Ovary (tissue), 9 donors: Measurements from ENCODE around the gene ACTA1. TPM values are rescaled to one million over a fixed set of nuclear protein-coding genes. Genes with fewer than 3 reads are reported as not detected.

Source experiments
- DNase-seq, 5 donors: peaks; one replicate each; pipeline ENCODE4 v3.0.0-alpha.2; 2019 to 2020
- H3K27ac ChIP-seq, 2 donors: fragments of 200-600 bp; one replicate each; pipeline versions ENCODE4 v1.5.1 to v1.8.0; 2019 to 2022
- H3K27me3 ChIP-seq: fragments of 200-600 bp; one replicate; pipeline ENCODE4 v1.8.0; 2022
- H3K36me3 ChIP-seq: fragments of 200-600 bp; sonication (generic); one replicate; pipeline ENCODE4 v1.5.1; 2019
- H3K4me1 ChIP-seq: one replicate; pipeline ENCODE4 v1.8.1; 2013; ENCODE audit warnings: mild to moderate bottlenecking, moderate library complexity; ENCODE audit not compliant: insufficient read depth
- H3K4me3 ChIP-seq: fragments of 200-600 bp; sonication (generic); one replicate; pipeline ENCODE4 v1.5.1; 2017
- H3K9me3 ChIP-seq, 2 donors: fragments of 200-600 bp in 1 of 2; sonication (generic) in 1 of 2; one replicate each; pipeline versions ENCODE4 v1.5.1 to v1.8.1; 2013 to 2019; ENCODE audit warnings: mild to moderate bottlenecking in 1 of 2, moderate library complexity in 1 of 2
- EP300 ChIP-seq: sonication (generic); formaldehyde crosslinking; IDR thresholded peaks from one replicate; pipeline ENCODE4 v1.6.1; 2017; ENCODE audit warnings: antibody characterized with exemption
- POLR2A ChIP-seq: fragments of 450-650 bp; IDR thresholded peaks from one replicate; pipeline ENCODE4 v1.6.1; 2017; ENCODE audit warnings: antibody characterized with exemption, mild to moderate bottlenecking, moderate library complexity
- WGBS, 3 donors: extraction: QIAGEN DNeasy Blood & Tissue Kit in 1 of 3; methylation state at CpG; one replicate each; pipeline versions ENCODE4 v1.1.5 to v1.1.7; 2013 to 2017; 5-methylcytosine and 5-hydroxymethylcytosine counted together
- intact Hi-C, 4 donors: fragments of 100-400 bp; cut with DNase I; formaldehyde crosslinking; loops; one replicate each; pipeline versions ENCODE4 v1.11.0 to v1.15.1; 2022 to 2023
- polyA plus RNA-seq, 2 donors: library from polyadenylated mRNA; stranded (reverse); fragments of 200-250 nt in 1 of 2; fragments of 350-450 nt in 1 of 2; fragmentation: Illumina TruSeq in 1 of 2; extraction: RNeasy Lipid Tissue Mini Kit (QIAGEN cat#74804) in 1 of 2; gene quantifications; one replicate each; pipeline ENCODE4 v1.2.3, GENCODE V29; 2013 to 2014
- total RNA-seq, 7 donors: library from RNA; depleted of rRNA in 2 of 7; stranded (reverse); fragments of >200 nt in 2 of 7; fragmentation: NEBNext Ultra II Directional in 3 of 7; extraction: Animal tissue kit (Norgen Biotek cat#: 25700) in 3 of 7; gene quantifications; one replicate each; pipeline versions ENCODE4 v1.1.0 to v1.2.4, GENCODE V29; 2016 to 2023
- TF ChIP-seq, protein P1 (sequence below), 3 donors: fragments of 450-650 bp in 2 of 3; fragments of 200-600 bp in 1 of 3; IDR thresholded peaks; one replicate each; pipeline versions ENCODE4 v1.5.1 to v1.8.0; 2016 to 2022; ENCODE audit warnings: antibody characterized with exemption in 3 of 3, mild to moderate bottlenecking in 1 of 3
- donor health status: DM: no; HTN: no; CAD: no; lungs with moderate emphysema.
- donor health status: DM: no; HTN: no; CAD: no.
- donor health status: Bipolar disorder and iron deficiency.
- donor health status: DM: yes; HTN: yes; CAD: no.
- donor health status: DM: no; HTN: no; CAD: no.
- donor health status: DM: yes; HTN: yes; CAD: no.

The ACTA1 gene
- total and polyA plus RNA-seq, 9 donors = 0.33 to 3.3 (median 0.70) TPM; not detected in 4

DNA sequence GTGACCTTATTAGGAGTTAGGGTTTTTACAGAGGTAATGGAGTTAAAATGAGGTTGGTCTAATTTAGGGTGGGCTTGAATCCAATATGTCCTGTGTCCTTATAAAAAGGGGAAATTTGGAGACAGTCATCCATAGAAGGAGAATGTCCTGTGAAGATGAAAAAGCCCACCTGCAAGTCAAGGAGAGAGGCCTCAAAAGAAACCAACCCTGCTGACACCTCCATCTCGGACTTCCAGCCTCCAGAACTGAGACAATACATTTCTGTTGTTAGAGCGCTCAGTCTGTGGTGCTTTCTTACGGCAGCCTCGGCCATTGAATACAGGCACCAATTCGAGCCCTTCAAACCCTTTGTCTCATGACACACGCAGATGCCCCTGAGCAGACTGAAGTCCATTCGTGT is 43.8 kb downstream of the ACTA1 start:
- no peak for TF ChIP-seq POLR2A
- no peak for TF ChIP-seq EP300
- TF ChIP-seq, protein P1, sequence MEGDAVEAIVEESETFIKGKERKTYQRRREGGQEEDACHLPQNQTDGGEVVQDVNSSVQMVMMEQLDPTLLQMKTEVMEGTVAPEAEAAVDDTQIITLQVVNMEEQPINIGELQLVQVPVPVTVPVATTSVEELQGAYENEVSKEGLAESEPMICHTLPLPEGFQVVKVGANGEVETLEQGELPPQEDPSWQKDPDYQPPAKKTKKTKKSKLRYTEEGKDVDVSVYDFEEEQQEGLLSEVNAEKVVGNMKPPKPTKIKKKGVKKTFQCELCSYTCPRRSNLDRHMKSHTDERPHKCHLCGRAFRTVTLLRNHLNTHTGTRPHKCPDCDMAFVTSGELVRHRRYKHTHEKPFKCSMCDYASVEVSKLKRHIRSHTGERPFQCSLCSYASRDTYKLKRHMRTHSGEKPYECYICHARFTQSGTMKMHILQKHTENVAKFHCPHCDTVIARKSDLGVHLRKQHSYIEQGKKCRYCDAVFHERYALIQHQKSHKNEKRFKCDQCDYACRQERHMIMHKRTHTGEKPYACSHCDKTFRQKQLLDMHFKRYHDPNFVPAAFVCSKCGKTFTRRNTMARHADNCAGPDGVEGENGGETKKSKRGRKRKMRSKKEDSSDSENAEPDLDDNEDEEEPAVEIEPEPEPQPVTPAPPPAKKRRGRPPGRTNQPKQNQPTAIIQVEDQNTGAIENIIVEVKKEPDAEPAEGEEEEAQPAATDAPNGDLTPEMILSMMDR (IDR thresholded peaks at IDR 0.05) = no peak
- no peaks in the 10 kb centered on the region for H3K9me3 ChIP-seq
- no peak overlapping the region for H3K4me3 ChIP-seq
- H3K27ac ChIP-seq = no peak overlapping the region
- H3K4me1 ChIP-seq = no peaks in the 10 kb centered on the region
- H3K36me3 ChIP-seq = no peaks in the 10 kb centered on the region
- WGBS, 3 donors = 85 to 89% (median 86%) methylated on average over 7 of the region's 7 CpGs
- no peak for DNase-seq
- intact Hi-C loops = no loop called here
- H3K27me3 ChIP-seq = no peaks in the 10 kb centered on the region

DNA sequence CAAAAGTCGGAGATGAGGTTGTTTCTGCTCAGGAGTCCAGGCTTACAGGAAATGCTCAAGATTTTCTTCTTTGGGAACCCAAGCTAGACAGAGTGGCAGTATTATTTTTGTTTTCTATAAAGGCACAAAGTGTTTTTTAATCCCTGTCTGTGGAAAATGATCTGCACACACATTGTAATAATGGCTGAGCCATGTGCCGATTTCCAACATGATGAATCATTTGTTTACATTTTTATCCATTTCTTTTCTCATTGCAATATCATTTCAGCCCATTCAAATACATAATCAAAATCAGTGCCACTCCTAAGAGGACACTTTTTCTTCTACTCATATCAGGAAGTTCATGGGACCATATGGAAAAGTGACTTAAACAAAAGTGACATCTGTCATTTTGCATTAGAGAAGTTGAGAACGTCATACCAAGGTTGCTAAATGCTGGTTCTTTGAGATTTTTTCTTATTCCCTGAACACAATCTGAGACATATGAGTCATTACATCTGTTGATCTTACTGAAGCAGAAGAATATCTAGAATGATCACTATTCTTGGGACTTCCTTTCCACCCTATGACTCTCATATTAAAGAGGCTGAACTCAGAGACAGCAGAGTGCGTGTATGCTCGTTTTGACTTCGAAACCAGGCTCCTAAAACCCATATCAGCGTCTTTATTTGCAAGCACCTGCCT is 44.9 kb downstream of the ACTA1 start:
- Histone ChIP-seq H3K4me1 (no peaks in the 10 kb centered on the region), H3K9me3 (no peaks in the 10 kb centered on the region), H3K36me3 (no peaks in the 10 kb centered on the region), H3K27ac (no peak overlapping the region), H3K27me3 (no peaks in the 10 kb centered on the region), H3K4me3 (no peak overlapping the region)
- no peak for TF ChIP-seq EP300
- TF ChIP-seq, protein P1 (IDR thresholded peaks at IDR 0.05) = no peak
- no peak for TF ChIP-seq POLR2A
- WGBS, 3 donors = 59 to 70% (median 62%) methylated on average over 7 of the region's 7 CpGs
- no peak for DNase-seq
- intact Hi-C loops = no loop called here

DNA sequence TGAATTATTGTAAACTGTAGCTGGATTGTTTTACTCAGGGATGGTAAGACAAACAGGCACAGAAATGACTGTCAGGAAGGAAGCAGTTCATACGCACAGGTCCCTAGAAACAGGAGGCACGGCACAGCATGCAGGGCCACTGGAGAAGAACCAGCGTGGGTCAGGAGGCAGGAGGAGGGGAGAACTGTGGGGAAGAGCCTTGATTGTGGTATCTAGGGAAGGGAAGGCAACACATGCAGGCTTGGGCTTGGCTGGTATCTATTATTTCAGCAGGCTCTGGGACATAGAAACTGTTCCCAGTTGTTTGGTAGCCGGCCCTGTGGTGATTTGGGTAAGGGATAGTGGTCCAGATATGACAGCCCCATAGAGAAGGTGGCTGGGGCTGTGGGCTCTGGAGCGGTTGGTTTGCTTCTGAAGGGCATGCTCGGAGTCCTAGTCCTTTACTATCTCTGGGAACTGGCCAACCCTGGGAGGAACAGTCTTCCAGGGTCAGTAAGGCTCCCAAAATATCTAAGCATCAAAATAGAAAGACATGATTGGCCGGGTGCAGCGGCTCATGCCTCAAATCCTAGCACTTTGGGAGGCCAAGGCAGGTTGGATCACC is 47.9 kb downstream of the ACTA1 start:
- H3K27ac ChIP-seq = no peak overlapping the region
- no peaks in the 10 kb centered on the region for H3K36me3 ChIP-seq
- intact Hi-C loops = no loop called here
- WGBS, 3 donors = 65 to 69% (median 68%) methylated on average over 8 of the region's 8 CpGs
- no peaks in the 10 kb centered on the region for H3K27me3 ChIP-seq
- TF ChIP-seq EP300 (no peak), POLR2A (no peak)
- TF ChIP-seq, protein P1 (IDR thresholded peaks at IDR 0.05) = no peak
- no peak for DNase-seq
- H3K9me3 ChIP-seq = no peaks in the 10 kb centered on the region
- H3K4me1 ChIP-seq = no peaks in the 10 kb centered on the region
- H3K4me3 ChIP-seq = no peak overlapping the region

DNA sequence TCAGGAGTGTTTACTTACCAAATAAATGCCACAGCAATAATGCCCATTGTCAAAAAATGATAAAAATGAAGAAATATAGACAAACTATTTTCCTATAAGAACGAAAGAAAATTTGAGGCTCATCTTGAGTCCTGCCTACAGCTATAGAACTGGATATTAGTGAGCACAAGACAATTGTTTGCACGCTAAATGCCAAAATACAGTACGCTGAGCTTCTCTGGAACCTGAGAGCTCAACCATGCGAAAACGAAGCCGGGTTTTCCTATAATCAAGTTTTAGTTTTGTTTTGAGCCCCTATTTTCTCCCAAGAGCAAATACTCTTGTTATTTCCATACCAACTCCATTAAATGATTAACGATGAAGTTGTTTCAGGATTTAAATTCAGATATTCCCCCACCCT is 49.1 kb downstream of the ACTA1 start:
- DNase-seq = no peak
- TF ChIP-seq, protein P1 (IDR thresholded peaks at IDR 0.05) = no peak
- TF ChIP-seq EP300 (no peak), POLR2A (no peak)
- H3K9me3 ChIP-seq = no peaks in the 10 kb centered on the region
- H3K4me1 ChIP-seq = no peaks in the 10 kb centered on the region
- no peak overlapping the region for H3K4me3 ChIP-seq
- intact Hi-C loops = no loop called here
- no peak overlapping the region for H3K27ac ChIP-seq
- H3K27me3 ChIP-seq = no peaks in the 10 kb centered on the region
- WGBS, 3 donors = 91 to 94% (median 92%) methylated on average over 7 of the region's 7 CpGs
- H3K36me3 ChIP-seq = no peaks in the 10 kb centered on the region
